Nucleus accumbens (tissue), 56 donors: ENCODE results near the gene IRX6.

Experiments used
- DNase-seq, 56 donors: peaks; one replicate each; lab custom pipeline; 2025; lab: John Stamatoyannopoulos, UW

The IRX6 gene

DNA sequence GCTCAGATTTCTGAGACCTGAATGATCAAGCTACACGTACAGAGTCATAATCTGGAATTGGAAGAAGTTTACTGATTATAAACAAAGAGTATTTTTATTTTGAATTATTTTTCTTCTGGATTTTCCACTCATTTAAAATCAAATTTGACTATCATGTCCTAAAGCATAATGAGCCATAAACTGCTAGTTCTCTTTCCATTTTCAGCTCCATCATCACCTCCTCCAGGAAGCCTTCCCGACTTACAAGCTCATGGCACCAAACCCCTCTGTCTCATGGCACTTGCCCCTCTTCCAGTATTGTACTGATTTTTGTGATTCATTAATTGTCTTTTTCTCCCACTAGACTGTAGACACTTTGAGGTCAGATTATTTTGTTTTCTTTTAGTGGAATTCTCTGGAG is 35.9 kb downstream of the IRX6 start:
- DNase-seq = no peak

DNA sequence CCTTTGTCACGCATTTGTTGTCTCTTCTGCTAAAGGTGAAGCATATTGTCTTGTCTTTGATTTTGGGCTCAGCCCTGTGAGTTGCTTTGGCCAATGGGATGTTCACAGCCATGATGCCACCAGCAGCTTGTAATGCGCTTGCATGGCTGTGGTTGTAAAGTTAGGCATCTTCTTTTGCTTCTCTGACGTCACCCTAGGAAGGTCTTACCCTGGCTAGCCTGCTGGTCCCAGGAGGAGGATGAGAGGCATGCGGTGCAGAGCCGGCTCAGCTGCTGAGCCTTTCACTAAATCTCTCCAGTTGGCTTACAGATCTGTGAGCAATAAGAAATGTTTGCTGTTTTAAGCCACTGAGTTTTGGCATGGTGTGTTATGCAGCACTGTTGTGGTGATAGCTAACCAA is 40.8 kb downstream of the IRX6 start:
- no peak for DNase-seq

DNA sequence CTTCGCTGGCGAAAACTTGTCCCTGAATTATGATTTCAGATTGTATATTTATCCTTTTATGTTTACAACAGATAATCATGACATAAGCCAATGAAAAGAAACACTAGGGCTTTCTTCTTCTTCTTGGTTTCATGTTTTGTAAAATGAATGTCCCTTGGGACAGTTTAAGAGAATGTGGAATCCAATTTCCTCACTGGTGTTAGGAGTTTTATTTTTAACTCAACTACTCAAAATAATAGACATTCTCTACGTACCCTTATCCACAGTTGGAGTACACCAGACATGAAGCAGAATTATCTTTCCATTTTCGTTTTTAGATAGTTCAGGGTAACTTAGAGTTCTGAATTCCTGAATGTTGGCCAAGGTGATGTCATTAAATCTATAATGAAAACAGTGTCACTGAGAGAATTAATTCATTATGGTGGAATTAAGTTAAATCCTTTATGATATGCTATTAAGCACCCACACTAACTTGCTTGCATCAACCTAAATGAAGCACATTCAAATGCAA is 43.4 kb downstream of the IRX6 start:
- DNase-seq = no peak

DNA sequence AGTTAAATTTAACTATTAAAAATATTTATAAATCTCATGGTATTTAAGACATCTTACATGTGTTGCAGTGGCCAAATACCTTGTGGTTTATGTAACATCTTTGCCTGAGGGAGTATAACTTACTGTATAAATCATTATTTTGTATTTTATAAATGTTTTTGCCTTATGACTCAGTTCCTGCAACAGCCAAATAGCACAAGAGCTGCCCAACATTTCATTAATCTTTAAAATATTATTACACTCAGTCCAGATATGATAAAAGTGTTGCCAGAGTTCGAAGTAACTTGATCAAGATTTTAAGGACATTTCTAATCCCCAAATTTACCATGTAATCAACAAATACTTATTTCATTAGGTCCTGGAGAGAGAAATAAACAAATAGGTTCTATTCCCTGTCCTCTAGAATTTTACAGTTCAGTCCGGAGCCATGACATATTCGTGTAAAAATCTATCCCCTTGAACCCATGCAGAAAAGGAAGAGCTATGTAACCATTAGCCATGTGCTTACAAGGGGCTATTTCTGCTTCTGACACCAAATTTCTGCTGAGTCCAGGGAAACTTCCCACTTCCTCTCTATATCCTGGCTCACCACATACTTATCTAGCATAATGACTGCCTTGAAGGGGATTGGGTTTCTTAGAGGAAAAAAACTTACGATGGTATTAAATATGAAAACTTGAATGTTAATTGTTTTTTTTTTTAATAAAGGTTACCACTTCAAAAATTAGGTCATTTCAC is 44.0 kb downstream of the IRX6 start:
- no peak for DNase-seq

DNA sequence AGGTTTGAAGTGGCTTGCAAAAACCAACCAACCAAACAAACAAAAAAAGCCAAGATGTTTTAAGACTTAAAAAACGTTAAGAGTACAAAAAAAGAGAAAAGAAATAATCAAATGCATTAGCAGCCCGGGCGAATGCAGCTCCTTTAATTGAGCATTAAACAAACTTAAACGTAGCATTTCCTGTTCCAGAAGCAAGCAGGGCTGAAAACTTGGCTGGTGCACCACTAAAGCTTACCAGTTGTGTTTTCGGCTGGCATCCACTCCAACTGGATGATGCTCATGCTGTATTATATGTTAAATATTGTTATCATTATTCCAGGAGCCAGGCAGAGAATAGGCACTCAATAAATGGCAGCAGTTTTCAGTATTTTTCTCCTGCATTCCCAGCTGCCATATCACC is 45.1 kb downstream of the IRX6 start:
- no peak for DNase-seq

DNA sequence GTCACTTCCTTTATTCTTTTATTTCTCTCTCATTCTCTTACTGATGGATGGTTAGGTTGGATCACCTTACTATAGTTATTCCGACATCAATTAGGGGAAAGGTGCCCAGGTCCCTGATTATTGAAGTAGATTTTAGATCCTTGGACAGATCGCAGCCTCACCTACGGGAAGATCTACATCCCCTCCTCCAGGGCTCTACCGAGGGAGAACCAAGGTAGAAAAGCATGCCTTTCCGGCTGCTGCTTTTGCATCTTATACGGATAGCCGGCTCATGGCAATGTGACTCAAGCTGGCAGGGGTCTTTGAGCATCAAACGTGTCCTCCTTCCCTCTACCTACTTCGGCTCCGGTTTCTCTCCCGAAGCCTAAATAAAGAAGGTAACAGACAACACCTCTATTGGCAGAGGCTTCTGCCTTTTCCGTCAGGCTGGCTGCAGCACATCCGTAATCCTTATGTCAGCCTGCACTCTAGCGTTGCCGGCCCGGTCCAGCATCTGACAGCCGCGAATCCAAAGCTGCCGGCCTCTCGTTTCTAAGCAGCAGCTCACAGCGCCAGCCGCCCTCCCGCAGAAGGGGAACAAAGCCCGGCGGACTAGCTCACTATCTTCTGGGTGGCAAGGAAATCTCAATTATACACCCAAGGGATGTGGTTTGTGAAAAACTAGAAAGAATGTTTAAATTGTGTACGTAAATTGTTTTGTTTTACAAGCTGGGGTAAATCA is 46.9 kb downstream of the IRX6 start:
- DNase-seq = peak in 53 of 56 donors; percentile 9 to 86 (median 57)

DNA sequence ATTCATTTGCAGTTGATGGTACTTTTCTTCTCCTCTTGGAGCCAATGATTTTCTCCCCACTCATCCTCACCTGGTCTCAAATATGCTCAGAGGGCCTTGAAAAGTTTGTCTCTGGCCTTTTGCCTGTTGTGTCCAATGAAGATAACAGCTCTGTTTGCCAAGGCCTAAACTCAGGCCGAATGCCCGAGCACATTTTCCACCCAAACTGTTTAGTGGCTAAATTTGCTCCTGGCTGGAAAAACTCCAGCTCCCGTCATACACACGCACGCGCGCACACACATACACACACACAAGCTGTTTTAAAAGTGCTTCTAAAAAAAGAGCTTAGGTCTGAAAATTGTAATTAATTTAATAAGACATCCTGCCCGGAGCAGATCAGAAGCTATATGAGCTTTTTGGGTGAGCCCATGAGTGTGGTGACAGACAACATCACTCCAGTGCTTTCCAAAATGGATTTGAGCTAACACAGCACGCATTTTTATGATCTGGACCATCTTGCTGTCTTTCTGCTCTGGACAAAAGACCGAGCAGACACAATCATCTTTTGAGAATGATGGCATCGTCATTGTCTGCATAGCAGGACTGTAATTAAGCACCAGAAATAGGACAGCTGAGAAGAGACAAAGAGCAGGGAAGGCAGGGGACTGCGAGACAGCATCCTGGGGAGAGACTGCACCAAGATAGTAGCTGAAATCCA is 48.9 kb downstream of the IRX6 start:
- no peak for DNase-seq

DNA sequence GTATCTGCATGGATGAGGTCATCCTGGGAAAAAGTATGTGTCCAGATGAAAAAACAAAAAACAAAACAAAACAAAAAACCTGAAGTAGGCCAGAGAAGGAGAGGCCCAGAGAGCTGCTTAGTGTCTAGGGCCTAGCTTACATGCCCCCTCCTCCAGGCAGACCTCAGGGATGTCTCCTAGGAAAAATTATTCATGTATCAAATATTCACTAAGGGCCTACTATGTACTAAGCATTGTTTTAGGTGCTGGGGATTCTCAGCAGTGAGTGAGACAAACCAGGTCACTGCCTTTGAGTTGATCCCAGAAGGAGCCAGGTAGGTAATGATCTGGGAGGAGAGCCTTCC is 49.5 kb downstream of the IRX6 start:
- no peak for DNase-seq

DNA sequence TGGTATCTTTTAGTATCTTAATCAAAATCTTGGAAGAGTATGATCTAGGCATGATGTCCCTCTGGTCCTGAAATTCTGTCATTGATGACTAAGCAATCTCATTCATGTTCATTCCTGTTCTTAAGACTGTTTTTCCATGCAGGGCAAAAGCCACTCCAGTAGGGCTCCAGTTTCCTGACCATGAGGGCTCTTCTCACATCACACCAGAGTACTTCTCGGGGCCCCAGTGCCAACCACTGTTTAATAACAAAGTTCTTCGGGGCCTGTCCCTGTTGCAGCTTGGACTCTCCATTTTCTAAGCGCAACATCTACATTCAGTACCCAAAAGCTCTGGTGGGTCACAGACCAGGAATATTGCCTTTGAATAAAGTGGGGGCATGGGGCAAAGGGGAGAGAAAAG is 52.0 kb downstream of the IRX6 start:
- no peak for DNase-seq

DNA sequence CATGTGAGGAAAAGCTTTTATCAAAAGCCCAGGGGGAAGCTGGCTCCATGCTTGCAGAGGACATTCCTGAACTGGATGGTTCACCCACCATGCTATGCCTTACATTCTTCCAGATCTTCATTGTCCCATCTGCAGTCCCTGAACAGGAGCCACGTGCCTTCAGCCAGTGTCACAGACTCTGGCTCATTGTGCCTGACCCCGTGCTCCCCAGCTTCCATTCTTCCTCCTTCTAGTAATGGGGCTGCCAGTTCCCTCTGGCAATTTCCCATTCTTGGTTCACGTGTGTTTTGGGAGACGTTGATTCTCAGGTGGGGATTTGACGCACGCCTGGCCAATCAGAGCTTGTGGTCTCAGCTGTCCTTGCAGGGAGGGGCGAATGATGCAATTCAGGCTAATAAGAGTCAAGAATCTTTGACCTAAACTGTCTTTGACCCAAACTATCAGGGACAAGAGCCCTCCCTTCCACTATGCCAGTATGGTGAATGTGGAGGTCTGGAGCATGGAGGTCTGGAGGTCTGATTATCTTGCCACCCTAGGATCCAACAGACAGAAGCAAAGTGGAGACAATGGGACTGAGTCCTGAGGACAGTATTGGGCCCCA is 52.7 kb downstream of the IRX6 start:
- DNase-seq = no peak

DNA sequence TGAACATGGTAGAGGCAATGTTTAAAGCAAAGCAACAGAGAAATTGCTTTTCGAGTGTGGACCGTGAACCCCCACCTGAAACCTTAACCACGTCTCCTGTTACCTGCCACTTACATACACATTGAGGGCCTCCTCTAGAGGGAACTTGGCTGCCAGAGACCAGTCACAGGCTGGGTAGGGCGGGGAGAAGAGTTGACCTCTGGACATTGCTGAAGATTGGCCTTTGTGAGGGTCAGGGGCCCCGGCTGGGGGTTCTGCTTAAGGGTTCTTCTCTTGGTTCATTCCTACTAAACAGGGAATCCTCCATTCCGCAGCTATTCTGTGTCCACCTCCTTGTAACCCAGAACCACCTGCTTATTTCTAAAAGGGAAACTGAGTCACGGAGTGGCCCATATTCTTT is 53.8 kb downstream of the IRX6 start:
- no peak for DNase-seq

DNA sequence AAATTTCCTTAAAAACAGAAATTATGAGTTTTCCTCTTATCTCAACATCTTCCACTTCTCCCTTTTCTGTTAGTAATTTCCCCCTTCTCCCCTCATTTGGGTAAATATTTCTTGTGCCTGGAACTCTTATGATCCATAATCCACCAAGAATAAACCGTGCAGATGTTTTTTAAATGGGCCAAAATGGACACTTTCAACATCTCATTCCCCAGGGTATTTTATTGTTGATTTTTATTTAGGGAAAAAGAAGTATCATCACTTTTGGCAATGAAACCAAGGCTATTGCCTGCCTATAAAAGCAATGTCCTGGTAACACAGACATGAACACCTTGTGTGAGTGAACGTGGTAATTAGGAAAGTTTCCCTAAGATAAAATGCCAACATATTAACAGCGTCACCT is 54.6 kb downstream of the IRX6 start:
- DNase-seq = no peak

DNA sequence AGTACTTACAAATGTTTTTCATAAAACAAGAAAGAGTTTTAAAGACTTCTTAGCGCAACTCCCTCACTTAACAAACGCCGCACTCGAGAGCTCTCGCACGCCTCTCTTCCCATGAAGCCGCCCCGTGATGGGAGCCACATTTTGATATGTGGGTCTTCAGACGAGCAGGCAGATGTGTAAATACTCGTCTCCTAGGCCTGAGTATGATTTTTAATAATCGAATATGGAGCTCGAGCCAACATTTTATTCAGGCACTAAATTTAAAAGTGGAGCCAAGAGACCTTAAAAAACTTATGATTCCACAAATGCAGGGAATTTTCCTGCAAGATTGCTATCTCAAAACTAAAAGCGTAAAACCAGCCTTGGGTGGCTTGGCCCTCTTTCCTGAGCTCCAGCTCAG is 55.4 kb downstream of the IRX6 start:
- no peak for DNase-seq

DNA sequence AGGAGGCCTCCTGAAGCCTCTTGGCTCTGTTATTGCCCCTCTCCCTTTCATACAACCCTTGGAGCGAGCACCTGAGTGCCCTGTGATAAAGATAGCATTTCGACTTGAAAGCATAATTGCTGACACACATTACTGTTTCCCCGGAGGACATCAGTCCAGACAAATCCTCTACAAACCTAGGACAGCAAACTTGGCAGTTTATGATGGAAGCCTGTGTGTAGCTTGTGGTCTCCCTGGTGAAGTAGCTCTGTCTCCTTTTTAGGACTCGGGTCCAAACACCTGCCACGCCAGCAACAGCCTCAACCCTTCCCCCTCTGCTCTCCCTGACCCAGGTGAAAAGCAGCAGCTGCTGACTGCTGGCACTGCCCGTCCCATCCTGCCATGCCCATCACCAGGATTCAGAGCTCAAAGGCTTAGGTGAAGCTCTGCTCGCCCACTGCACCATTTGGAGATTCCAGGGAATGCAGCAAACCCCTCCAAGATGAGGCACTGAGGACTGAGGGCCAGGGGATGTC is 55.9 kb downstream of the IRX6 start:
- DNase-seq = no peak
